ENCODE data around the gene OR9Q1. TPM values are rescaled to one million over a fixed set of nuclear protein-coding genes. Genes with fewer than 3 reads are reported as not detected.

The OR9Q1 gene
- total RNA-seq, 1 experiment from 2014 or later, result not detected

- no peaks in the 10 kb centered on the region for H3K79me2 ChIP-seq (ENCODE audit: low read length)
- no peaks in the 10 kb centered on the region for H4K20me1 ChIP-seq (ENCODE audit: low read length)
- H3K27ac ChIP-seq (ENCODE audit: low read length), result 0 out of 2 replicates have a peak overlapping the region, but pooled peaks have one; percentile 14
- ChIA-PET POLR2A (ENCODE audit: unreplicated experiment) (interaction anchor here (0.5 kb wide), 1 partner anchor 158 kb away, joined by 3 read pairs; no protein-coding TSS in a partner anchor), CTCF (no interaction called here)
- H3K4me3 ChIP-seq (ENCODE audit: low read length), result no peak overlapping the region
- no peak overlapping the region for H3K9ac ChIP-seq (ENCODE audit: low read length)
- H3K27me3 ChIP-seq (ENCODE audit: low read length), result peaks cover 18% of the 10 kb centered on the region; the same call in 1 of the 2 replicates
- ATAC-seq, result peak; percentile 15; the same call in 1 of the 2 replicates
- H3K4me2 ChIP-seq (ENCODE audit: low read length), result peak overlapping the region; percentile 12; the same call in 1 of the 2 replicates
- TF ChIP-seq EZH2phosphoT487 (IDR thresholded peaks at IDR 0.05; ENCODE audit: borderline replicate concordance, low read length), result no peak
- H3F3A ChIP-seq (ENCODE audit: low read length, unreplicated experiment), result no peaks in the 10 kb centered on the region
- peaks cover 22% of the 10 kb centered on the region for H3K4me1 ChIP-seq (ENCODE audit: insufficient read depth, low read length)
- H3K9me2 ChIP-seq (replicated peaks; ENCODE audit: low read length), result no peaks in the 10 kb centered on the region
- no TSS peak for BruUV-seq (replicated peaks)
- intact Hi-C loops (cut with micrococcal nuclease), result no loop called here
- no peaks in the 10 kb centered on the region for H3K36me3 ChIP-seq (ENCODE audit: low read depth, low read length)
- DNase-seq, result peak; percentile 76
- H2AFZ ChIP-seq (ENCODE audit: low read length), result no peak overlapping the region; the same call in 1 of the 2 replicates
- no peaks in the 10 kb centered on the region for H3K9me3 ChIP-seq (ENCODE audit: low read length)
These were observed 38.1 kb downstream of the OR9Q1 start for GRCh38 chr11:58061813-58062212.

- Histone ChIP-seq H3K79me2 (ENCODE audit: low read length) (no peaks in the 10 kb centered on the region), H3K9me2 (replicated peaks; ENCODE audit: low read length) (no peaks in the 10 kb centered on the region), H3K4me2 (ENCODE audit: low read length) (no peak overlapping the region), H3K4me3 (ENCODE audit: low read length) (no peak overlapping the region), H3K27me3 (ENCODE audit: low read length) (peaks cover 18% of the 10 kb centered on the region; the same call in 1 of the 2 replicates), H3F3A (ENCODE audit: low read length, unreplicated experiment) (no peaks in the 10 kb centered on the region), H3K36me3 (ENCODE audit: low read depth, low read length) (no peaks in the 10 kb centered on the region), H3K9me3 (ENCODE audit: low read length) (no peaks in the 10 kb centered on the region), H3K4me1 (ENCODE audit: insufficient read depth, low read length) (no peaks in the 10 kb centered on the region), H2AFZ (ENCODE audit: low read length) (no peak overlapping the region), H4K20me1 (ENCODE audit: low read length) (no peaks in the 10 kb centered on the region), H3K27ac (ENCODE audit: low read length) (no peak overlapping the region), H3K9ac (ENCODE audit: low read length) (no peak overlapping the region)
- POLR2A ChIA-PET (ENCODE audit: unreplicated experiment), result no interaction called here
- TF ChIP-seq EZH2 (IDR thresholded peaks at IDR 0.05; ENCODE audit: low read length, unreplicated experiment), result no peak
- no peak for TF ChIP-seq CTCF (conservative IDR thresholded peaks at IDR 0.05; ENCODE audit: low read depth, low read length)
- no peak for TF ChIP-seq EZH2phosphoT487 (IDR thresholded peaks at IDR 0.05; ENCODE audit: borderline replicate concordance, low read length)
- DNase-seq, result peak; percentile 22
- CTCF ChIA-PET, result no interaction called here
- no TSS peak for BruUV-seq (replicated peaks)
- intact Hi-C loops (cut with micrococcal nuclease), result no loop called here
- ATAC-seq, result no peak
These were observed 44.0 kb downstream of the OR9Q1 start for GRCh38 chr11:58067685-58068084.

DNA sequence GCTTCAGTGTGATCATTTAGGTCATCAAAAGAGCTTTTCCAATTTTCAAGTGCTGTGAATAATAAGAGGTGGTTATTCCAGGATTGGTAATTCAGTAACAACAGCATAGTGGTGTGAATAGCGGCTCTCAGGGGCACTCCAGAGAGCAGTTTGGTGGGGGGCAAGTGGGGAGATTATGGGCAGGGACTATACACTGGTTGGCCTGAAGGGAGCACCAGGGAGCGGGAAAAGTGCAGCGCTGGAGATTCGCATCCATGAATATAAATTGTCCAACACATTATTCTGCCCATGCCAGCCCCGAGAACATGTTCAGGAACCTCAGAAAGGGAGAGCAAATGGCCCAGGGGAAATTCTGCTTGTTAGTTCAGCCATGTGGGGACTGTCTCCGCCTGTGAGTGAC is 45.0 kb downstream of the OR9Q1 start:
- Histone ChIP-seq H3K27ac (ENCODE audit: low read length) (no peak overlapping the region), H3K27me3 (ENCODE audit: low read length) (peaks cover 17% of the 10 kb centered on the region; the same call in 1 of the 2 replicates), H4K20me1 (ENCODE audit: low read length) (no peaks in the 10 kb centered on the region), H3K4me2 (ENCODE audit: low read length) (no peak overlapping the region), H3K79me2 (ENCODE audit: low read length) (no peaks in the 10 kb centered on the region), H3F3A (ENCODE audit: low read length, unreplicated experiment) (no peaks in the 10 kb centered on the region), H2AFZ (ENCODE audit: low read length) (no peak overlapping the region), H3K4me1 (ENCODE audit: insufficient read depth, low read length) (no peaks in the 10 kb centered on the region), H3K36me3 (ENCODE audit: low read depth, low read length) (no peaks in the 10 kb centered on the region), H3K9me2 (replicated peaks; ENCODE audit: low read length) (no peaks in the 10 kb centered on the region), H3K9ac (ENCODE audit: low read length) (no peak overlapping the region), H3K4me3 (ENCODE audit: low read length) (no peak overlapping the region), H3K9me3 (ENCODE audit: low read length) (no peaks in the 10 kb centered on the region)
- intact Hi-C loops (cut with micrococcal nuclease), result no loop called here
- no TSS peak for BruUV-seq (replicated peaks)
- no peak for TF ChIP-seq EZH2 (IDR thresholded peaks at IDR 0.05; ENCODE audit: low read length, unreplicated experiment)
- peak; percentile 32; the same call in 1 of the 2 replicates for TF ChIP-seq CTCF (conservative IDR thresholded peaks at IDR 0.05; ENCODE audit: low read depth, low read length)
- TF ChIP-seq EZH2phosphoT487 (IDR thresholded peaks at IDR 0.05; ENCODE audit: borderline replicate concordance, low read length), result no peak
- no peak for ATAC-seq
- ChIA-PET CTCF (interaction anchor here (0.6 kb wide), 1 partner anchor 69 kb away, joined by 3 read pairs; no protein-coding TSS in a partner anchor), POLR2A (ENCODE audit: unreplicated experiment) (no interaction called here)
- DNase-seq, result no peak
